B cell (primary cell): ENCODE results near the gene MOCS2. TPM values are rescaled to one million over a fixed set of nuclear protein-coding genes. Genes with fewer than 3 reads are reported as not detected.

Experiments used
- ATAC-seq: fragments of 200-7000 bp; cut with Tn5 transposase; one replicate; pipeline ENCODE4 v1.10.0; 2021; ENCODE audit warnings: low read depth, mild to moderate bottlenecking, moderate number of reproducible peaks, moderate library complexity
- CTCF ChIA-PET: fragments of 350-600 bp; sonication (Branson Sonifier 250); formaldehyde crosslinking; loops from one replicate; lab custom pipeline; 2021; ENCODE audit warnings: antibody characterized with exemption, inconsistent platforms; lab: Charles Lee
- POLR2A ChIA-PET: fragments of 350-600 bp; sonication (Branson Sonifier 250); formaldehyde crosslinking; loops from one replicate; lab custom pipeline; 2021; ENCODE audit warnings: antibody characterized with exemption; lab: Charles Lee
- DNase-seq: peaks from one replicate; pipeline ENCODE4 v3.0.0; 2013
- H2AFZ ChIP-seq: 2 replicates; pipeline ENCODE4 v1.6.1; 2012; ENCODE audit warnings: mild to moderate bottlenecking, low read depth, low read length; ENCODE audit not compliant: insufficient read depth, poor library complexity, severe bottlenecking
- H3K27ac ChIP-seq, 2 donors: 1 replicate in 1 of 2; 2 replicates in 1 of 2; pipeline ENCODE4 v1.5.1; 2012 to 2013; ENCODE audit warnings: low read length in 2 of 2, mild to moderate bottlenecking in 2 of 2, moderate library complexity in 1 of 2
- H3K27me3 ChIP-seq, 4 experiments: fragments of 200-600 bp in 1 of 4; sonication (generic) in 1 of 4; replicated peaks in 1 of 4; 1 replicate in 2 of 4; 2 replicates in 2 of 4; pipeline versions ENCODE4 v1.6.1 to v1.7.0; 2013 to 2016; ENCODE audit warnings: low read length in 3 of 4, mild to moderate bottlenecking in 2 of 4, mixed read lengths in 1 of 4, moderate library complexity in 1 of 4; ENCODE audit not compliant: insufficient read depth in 4 of 4, control insufficient read depth in 3 of 4; ENCODE audit errors: control extremely low read depth in 1 of 4
- H3K36me3 ChIP-seq, 2 experiments: replicated peaks in 1 of 2; 1 replicate in 1 of 2; 2 replicates in 1 of 2; pipeline versions ENCODE4 v1.6.1 to v1.7.1; 2013; ENCODE audit warnings: low read length in 1 of 2; ENCODE audit not compliant: insufficient read depth in 2 of 2, control insufficient read depth in 1 of 2; ENCODE audit errors: control extremely low read depth in 1 of 2, extremely low read depth in 1 of 2
- H3K4me1 ChIP-seq, 2 donors: fragments of 200-600 bp in 1 of 2; sonication (generic) in 1 of 2; 1 replicate in 1 of 2; 2 replicates in 1 of 2; pipeline versions ENCODE4 v1.5.1 to v1.6.1; 2013 to 2017; ENCODE audit warnings: low read length in 2 of 2; ENCODE audit not compliant: control insufficient read depth in 2 of 2, insufficient read depth in 2 of 2
- H3K4me2 ChIP-seq: replicated peaks from 2 replicates; pipeline ENCODE3; 2012; ENCODE audit warnings: mild to moderate bottlenecking, low read depth, low read length; ENCODE audit not compliant: poor library complexity, severe bottlenecking
- H3K4me3 ChIP-seq, 5 experiments: fragments of 200-600 bp in 1 of 5; sonication (generic) in 1 of 5; 1 replicate in 3 of 5; 2 replicates in 2 of 5; pipeline versions ENCODE4 v1.5.1 to v1.7.0; 2011 to 2016; ENCODE audit warnings: low read length in 4 of 5, mild to moderate bottlenecking in 4 of 5, low read depth in 2 of 5, control low read depth in 1 of 5, moderate library complexity in 1 of 5; ENCODE audit not compliant: insufficient read depth in 1 of 5; ENCODE audit errors: control extremely low read depth in 1 of 5, extremely low read depth in 1 of 5
- H3K79me2 ChIP-seq: fragments of 200-600 bp; sonication (generic); one replicate; pipeline ENCODE4 v1.6.0; 2016; ENCODE audit warnings: low read length; ENCODE audit not compliant: control insufficient read depth, insufficient read depth
- H3K9ac ChIP-seq: fragments of 200-600 bp; sonication (generic); 2 replicates; pipeline ENCODE4 v1.6.1; 2017; ENCODE audit warnings: mild to moderate bottlenecking, low read length, moderate library complexity
- H3K9me3 ChIP-seq, 3 donors: one replicate each; pipeline versions ENCODE4 v1.6.1 to v1.7.1; 2013; ENCODE audit warnings: low read length in 2 of 3; ENCODE audit not compliant: control insufficient read depth in 2 of 3, insufficient read depth in 1 of 3; ENCODE audit errors: control extremely low read depth in 1 of 3
- H4K20me1 ChIP-seq: 2 replicates; pipeline ENCODE4 v1.6.0; 2012; ENCODE audit warnings: mild to moderate bottlenecking, low read length; ENCODE audit not compliant: insufficient read depth, control insufficient read depth, poor library complexity, severe bottlenecking
- H3K27ac Mint-ChIP-seq: one replicate; pipeline ENCODE4 v1.8.0; 2021; ENCODE audit warnings: mixed read lengths
- H3K27me3 Mint-ChIP-seq: one replicate; pipeline ENCODE4 v1.8.0; 2021; ENCODE audit warnings: mixed read lengths
- H3K4me1 Mint-ChIP-seq: one replicate; pipeline ENCODE4 v1.8.0; 2021; ENCODE audit warnings: mixed read lengths
- H3K4me3 Mint-ChIP-seq: one replicate; pipeline ENCODE4 v1.8.0; 2021; ENCODE audit warnings: mixed read lengths
- H3K9me3 Mint-ChIP-seq: one replicate; pipeline ENCODE4 v1.8.0; 2022; ENCODE audit warnings: mixed read lengths; ENCODE audit not compliant: insufficient read depth
- EZH2 ChIP-seq: IDR thresholded peaks from 2 replicates; pipeline ENCODE4 v1.6.1; 2012; ENCODE audit warnings: borderline replicate concordance, low read depth, mild to moderate bottlenecking, moderate library complexity, low read length; ENCODE audit not compliant: insufficient read depth, poor library complexity, severe bottlenecking
- WGBS: methylation state at CpG from one replicate; pipeline ENCODE4 v1.1.5; 2013; ENCODE audit warnings: missing lambda C conversion rate; ENCODE audit not compliant: insufficient coverage; 5-methylcytosine and 5-hydroxymethylcytosine counted together
- intact Hi-C: fragments of 100-400 bp; cut with micrococcal nuclease; formaldehyde crosslinking; loops from one replicate; pipeline ENCODE4 v1.10.0; 2022
- polyA plus RNA-seq: library from polyadenylated mRNA; depleted of rRNA; stranded (reverse); fragments of >200 nt; gene quantifications from 2 replicates; pipeline ENCODE4 v1.2.3, GENCODE V29; 2012
- total RNA-seq, 2 donors: library from RNA; stranded (reverse); fragments of 120-200 nt in 1 of 2; gene quantifications; 1 replicate in 1 of 2; 2 replicates in 1 of 2; pipeline versions ENCODE4 v1.2.3 to v1.2.4, GENCODE V29; 2013 to 2022
- TF ChIP-seq, protein P1 (sequence below): fragments of 200-600 bp; IDR thresholded peaks from one replicate; pipeline ENCODE4 v1.8.0; 2022; ENCODE audit warnings: antibody characterized with exemption, mild to moderate bottlenecking

The MOCS2 gene
- total and polyA plus RNA-seq, 2 donors (not counting 1 experiment from before 2014, with no cell fraction given) = 7.5 to 15.3 TPM

GRCh38 chr5:53091289-53091688, 18.3 kb downstream of the MOCS2 start:
- H3K27me3 Mint-ChIP-seq = no peaks in the 10 kb centered on the region
- H3K4me3 Mint-ChIP-seq = no peak overlapping the region
- no peak overlapping the region for H3K27ac Mint-ChIP-seq
- ChIA-PET POLR2A (no interaction called here), CTCF (interaction anchor here (1.1 kb wide), 1 partner anchor 9 kb away, joined by 3 read pairs; no protein-coding TSS in a partner anchor)
- TF ChIP-seq EZH2 = no peak
- TF ChIP-seq, protein P1, sequence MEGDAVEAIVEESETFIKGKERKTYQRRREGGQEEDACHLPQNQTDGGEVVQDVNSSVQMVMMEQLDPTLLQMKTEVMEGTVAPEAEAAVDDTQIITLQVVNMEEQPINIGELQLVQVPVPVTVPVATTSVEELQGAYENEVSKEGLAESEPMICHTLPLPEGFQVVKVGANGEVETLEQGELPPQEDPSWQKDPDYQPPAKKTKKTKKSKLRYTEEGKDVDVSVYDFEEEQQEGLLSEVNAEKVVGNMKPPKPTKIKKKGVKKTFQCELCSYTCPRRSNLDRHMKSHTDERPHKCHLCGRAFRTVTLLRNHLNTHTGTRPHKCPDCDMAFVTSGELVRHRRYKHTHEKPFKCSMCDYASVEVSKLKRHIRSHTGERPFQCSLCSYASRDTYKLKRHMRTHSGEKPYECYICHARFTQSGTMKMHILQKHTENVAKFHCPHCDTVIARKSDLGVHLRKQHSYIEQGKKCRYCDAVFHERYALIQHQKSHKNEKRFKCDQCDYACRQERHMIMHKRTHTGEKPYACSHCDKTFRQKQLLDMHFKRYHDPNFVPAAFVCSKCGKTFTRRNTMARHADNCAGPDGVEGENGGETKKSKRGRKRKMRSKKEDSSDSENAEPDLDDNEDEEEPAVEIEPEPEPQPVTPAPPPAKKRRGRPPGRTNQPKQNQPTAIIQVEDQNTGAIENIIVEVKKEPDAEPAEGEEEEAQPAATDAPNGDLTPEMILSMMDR = no peak
- Histone ChIP-seq H3K9ac (no peak overlapping the region), H3K4me2 (no peak overlapping the region), H3K79me2 (no peaks in the 10 kb centered on the region), H4K20me1 (no peaks in the 10 kb centered on the region), H3K9me3 (no peaks in the 10 kb centered on the region), H2AFZ (no peak overlapping the region), H3K27ac (no peak overlapping the region), H3K4me3 (no peak overlapping the region), H3K36me3 (no peaks in the 10 kb centered on the region), H3K4me1 (no peaks in the 10 kb centered on the region), H3K27me3 (no peaks in the 10 kb centered on the region)
- DNase-seq = no peak
- WGBS = no CpG with 5 or more reads among the region's 2 CpGs
- ATAC-seq = no peak
- H3K9me3 Mint-ChIP-seq = no peaks in the 10 kb centered on the region
- peaks cover 7% of the 10 kb centered on the region for H3K4me1 Mint-ChIP-seq
- intact Hi-C loops = no loop called here

DNA sequence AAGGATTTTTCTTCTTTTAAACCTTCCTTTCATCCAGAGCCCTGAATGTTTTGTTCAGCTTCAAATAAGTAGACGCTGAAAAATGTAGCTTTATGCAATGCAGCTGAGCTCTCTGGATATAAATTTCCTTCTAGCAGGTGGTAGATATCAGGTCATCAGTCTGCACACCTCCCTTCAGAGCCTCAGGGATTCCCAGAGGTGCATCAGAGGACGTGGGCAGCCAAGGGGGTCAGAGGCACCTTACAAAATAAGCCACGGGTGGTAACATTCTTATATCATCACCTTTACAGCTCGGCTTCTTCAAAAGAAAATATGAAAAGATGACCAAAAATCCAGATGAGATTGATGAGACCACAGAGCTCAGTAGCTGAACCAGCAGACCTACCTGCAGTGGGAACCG, 19.3 kb downstream of the MOCS2 start:
- no peaks in the 10 kb centered on the region for H3K9me3 ChIP-seq
- no peak for ATAC-seq
- ChIA-PET POLR2A (no interaction called here), CTCF (interaction anchor here (0.9 kb wide), 2 partner anchors 9 to 33 kb away, joined by 3 read pairs; no protein-coding TSS in a partner anchor)
- H3K9ac ChIP-seq = no peak overlapping the region
- TF ChIP-seq EZH2 = no peak
- no peak overlapping the region for H3K4me3 Mint-ChIP-seq
- H3K9me3 Mint-ChIP-seq = no peaks in the 10 kb centered on the region
- H3K36me3 ChIP-seq = no peaks in the 10 kb centered on the region
- no peaks in the 10 kb centered on the region for H4K20me1 ChIP-seq
- DNase-seq = no peak
- intact Hi-C loops = no loop called here
- WGBS = 59% methylated on average over 4 of the region's 5 CpGs
- peaks cover 7% of the 10 kb centered on the region for H3K4me1 Mint-ChIP-seq
- H3K4me1 ChIP-seq = no peaks in the 10 kb centered on the region
- H3K4me3 ChIP-seq = no peak overlapping the region
- H3K27ac ChIP-seq = no peak overlapping the region
- no peaks in the 10 kb centered on the region for H3K27me3 Mint-ChIP-seq
- H3K27me3 ChIP-seq = no peaks in the 10 kb centered on the region
- no peaks in the 10 kb centered on the region for H3K79me2 ChIP-seq
- H3K27ac Mint-ChIP-seq = no peak overlapping the region
- no peak overlapping the region for H3K4me2 ChIP-seq
- no peak overlapping the region for H2AFZ ChIP-seq
